GM08714 (cell line): ENCODE results near the gene CSNK2A2.

Experiments used
- H3K4me3 ChIP-seq: fragments of 200-500 bp; sonication (Bioruptor generic); 2 replicates; pipeline ENCODE4 v1.5.1; 2014; ENCODE audit warnings: mild to moderate bottlenecking, low read length, inconsistent platforms
- ZNF274 ChIP-seq: IDR thresholded peaks from 2 replicates; pipeline ENCODE4 v1.6.1; 2012; ENCODE audit warnings: mild to moderate bottlenecking, low read depth, low read length

The CSNK2A2 gene

GRCh38 chr16:58118801-58119508 is 79.0 kb downstream of the CSNK2A2 start:
- TF ChIP-seq ZNF274: no peak

GRCh38 chr16:58116529-58116928 is 81.4 kb downstream of the CSNK2A2 start:
- H3K4me3 ChIP-seq: no peak overlapping the region
- no peak for TF ChIP-seq ZNF274

More at GRCh38 chr16:58118801-58119508, 79.0 kb downstream of the CSNK2A2 start:
- H3K4me3 ChIP-seq: no peak overlapping the region

- H3K4me3 ChIP-seq: no peak overlapping the region
- no peak for TF ChIP-seq ZNF274
These were observed 81.8 kb downstream of the CSNK2A2 start for GRCh38 chr16:58116081-58116480.

GRCh38 chr16:58114827-58115825 is 82.8 kb downstream of the CSNK2A2 start:
- no peak for TF ChIP-seq ZNF274
- H3K4me3 ChIP-seq: no peak overlapping the region

GRCh38 chr16:58111302-58111627 is 86.6 kb downstream of the CSNK2A2 start:
- TF ChIP-seq ZNF274: no peak
- H3K4me3 ChIP-seq: no peak overlapping the region

- H3K4me3 ChIP-seq: no peak overlapping the region
- TF ChIP-seq ZNF274: no peak
These were observed 87.2 kb downstream of the CSNK2A2 start for GRCh38 chr16:58110571-58111301.

- TF ChIP-seq ZNF274: no peak
- H3K4me3 ChIP-seq: no peak overlapping the region
These were observed 88.0 kb downstream of the CSNK2A2 start for GRCh38 chr16:58109881-58110280.

- no peak overlapping the region for H3K4me3 ChIP-seq
- no peak for TF ChIP-seq ZNF274
These were observed 88.6 kb downstream of the CSNK2A2 start for GRCh38 chr16:58109330-58109729.
